Mammary epithelial cell (primary cell): ENCODE data around the gene CDH4.

Experiments used
- EZH2 ChIP-seq: IDR thresholded peaks from 2 replicates; pipeline ENCODE4 v1.6.1; 2012; ENCODE audit warnings: low read length, inconsistent platforms, borderline replicate concordance
- TF ChIP-seq, protein P1 (sequence below), 2 donors: IDR thresholded peaks in 1 of 2; conservative IDR thresholded peaks in 1 of 2; 2 replicates each; pipeline ENCODE4 v1.5.1; 2011 to 2012; ENCODE audit warnings: inconsistent platforms in 2 of 2, low read length in 2 of 2, mild to moderate bottlenecking in 2 of 2, control low read depth in 1 of 2, low read depth in 1 of 2; ENCODE audit not compliant: insufficient read depth in 1 of 2; ENCODE audit errors: extremely low read depth in 1 of 2

GRCh38 chr20:61938839-61939690 is 687.0 kb downstream of the CDH4 start:
- TF ChIP-seq, protein P1, sequence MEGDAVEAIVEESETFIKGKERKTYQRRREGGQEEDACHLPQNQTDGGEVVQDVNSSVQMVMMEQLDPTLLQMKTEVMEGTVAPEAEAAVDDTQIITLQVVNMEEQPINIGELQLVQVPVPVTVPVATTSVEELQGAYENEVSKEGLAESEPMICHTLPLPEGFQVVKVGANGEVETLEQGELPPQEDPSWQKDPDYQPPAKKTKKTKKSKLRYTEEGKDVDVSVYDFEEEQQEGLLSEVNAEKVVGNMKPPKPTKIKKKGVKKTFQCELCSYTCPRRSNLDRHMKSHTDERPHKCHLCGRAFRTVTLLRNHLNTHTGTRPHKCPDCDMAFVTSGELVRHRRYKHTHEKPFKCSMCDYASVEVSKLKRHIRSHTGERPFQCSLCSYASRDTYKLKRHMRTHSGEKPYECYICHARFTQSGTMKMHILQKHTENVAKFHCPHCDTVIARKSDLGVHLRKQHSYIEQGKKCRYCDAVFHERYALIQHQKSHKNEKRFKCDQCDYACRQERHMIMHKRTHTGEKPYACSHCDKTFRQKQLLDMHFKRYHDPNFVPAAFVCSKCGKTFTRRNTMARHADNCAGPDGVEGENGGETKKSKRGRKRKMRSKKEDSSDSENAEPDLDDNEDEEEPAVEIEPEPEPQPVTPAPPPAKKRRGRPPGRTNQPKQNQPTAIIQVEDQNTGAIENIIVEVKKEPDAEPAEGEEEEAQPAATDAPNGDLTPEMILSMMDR (conservative IDR thresholded peaks at IDR 0.05 in 1 of 2, IDR thresholded peaks at IDR 0.05 in 1 of 2; ENCODE audit: extremely low read depth in 1 of 2, insufficient read depth in 1 of 2, low read depth in 1 of 2, low read length in 2 of 2) = no peak
- no peak for TF ChIP-seq EZH2
